Fibroblast of lung (primary cell): ENCODE data around the gene IGBP1. TPM values are rescaled to one million over a fixed set of nuclear protein-coding genes. Genes with fewer than 3 reads are reported as not detected.

Experiments
- DNase-seq, 2 donors: peaks; one replicate each; pipeline versions ENCODE4 v3.0.0 to v3.0.0-alpha.2; 2010; ENCODE audit warnings: low read depth in 2 of 2
- H2AFZ ChIP-seq: 2 replicates; pipeline ENCODE4 v1.5.1; 2012; ENCODE audit warnings: low read length, control low read depth, inconsistent platforms
- H3K27ac ChIP-seq: 2 replicates; pipeline ENCODE4 v1.5.1; 2011; ENCODE audit warnings: low read length, control low read depth; ENCODE audit not compliant: insufficient read depth
- H3K27me3 ChIP-seq: 2 replicates; pipeline ENCODE4 v1.5.1; 2011; ENCODE audit warnings: mild to moderate bottlenecking, low read length; ENCODE audit not compliant: control insufficient read depth, insufficient read depth
- H3K36me3 ChIP-seq: 2 replicates; pipeline ENCODE4 v1.5.1; 2011; ENCODE audit warnings: low read length; ENCODE audit not compliant: control insufficient read depth, insufficient read depth
- H3K4me1 ChIP-seq: 2 replicates; pipeline ENCODE4 v1.5.1; 2011; ENCODE audit warnings: low read length; ENCODE audit not compliant: control insufficient read depth, insufficient read depth; ENCODE audit errors: extremely low read depth
- H3K4me2 ChIP-seq: 2 replicates; pipeline ENCODE4 v1.5.1; 2011; ENCODE audit warnings: low read length, control low read depth; ENCODE audit not compliant: insufficient read depth; ENCODE audit errors: extremely low read depth
- H3K4me3 ChIP-seq, 4 experiments: fragments of 200-600 bp in 1 of 4; sonication (generic) in 1 of 4; replicated peaks in 1 of 4; 2 replicates each; pipeline ENCODE4 v1.5.1; 2011 to 2016; ENCODE audit warnings: low read length in 4 of 4, low read depth in 3 of 4, mild to moderate bottlenecking in 3 of 4, control low read depth in 2 of 4, inconsistent platforms in 1 of 4, mixed read lengths in 1 of 4; ENCODE audit not compliant: insufficient read depth in 1 of 4; ENCODE audit errors: control extremely low read depth in 1 of 4
- H3K79me2 ChIP-seq: 2 replicates; pipeline ENCODE4 v1.5.1; 2012; ENCODE audit warnings: mild to moderate bottlenecking, low read length, inconsistent platforms; ENCODE audit not compliant: control insufficient read depth, insufficient read depth
- H3K9ac ChIP-seq: 2 replicates; pipeline ENCODE4 v1.5.1; 2011; ENCODE audit warnings: mild to moderate bottlenecking, low read length, control low read depth; ENCODE audit not compliant: insufficient read depth
- H3K9me3 ChIP-seq: 2 replicates; pipeline ENCODE4 v1.5.1; 2012; ENCODE audit warnings: low read depth, low read length; ENCODE audit not compliant: control insufficient read depth, insufficient read depth
- H4K20me1 ChIP-seq: 2 replicates; pipeline ENCODE4 v1.5.1; 2011; ENCODE audit warnings: low read length; ENCODE audit not compliant: control insufficient read depth, insufficient read depth; ENCODE audit errors: extremely low read depth
- CTCF ChIP-seq, 2 donors: IDR thresholded peaks in 1 of 2; conservative IDR thresholded peaks in 1 of 2; 1 replicate in 1 of 2; 2 replicates in 1 of 2; pipeline ENCODE4 v1.5.1; 2011 to 2012; ENCODE audit warnings: low read length in 2 of 2, control low read depth in 1 of 2, inconsistent platforms in 1 of 2, low read depth in 1 of 2, mild to moderate bottlenecking in 1 of 2
- EZH2 ChIP-seq: IDR thresholded peaks from 2 replicates; pipeline ENCODE4 v1.5.1; 2012; ENCODE audit warnings: low read length, control low read depth, mild to moderate bottlenecking; ENCODE audit errors: missing control alignments
- polyA plus RNA-seq, 2 donors: library from polyadenylated mRNA; depleted of rRNA in 1 of 2; stranded (reverse) in 1 of 2; unstranded in 1 of 2; fragments of >200 nt; gene quantifications; 2 replicates each; pipeline ENCODE4 v1.2.1, GENCODE V29; 2011 to 2012; ENCODE audit warnings: missing spikeins in 1 of 2
- total RNA-seq: library from RNA; depleted of rRNA; stranded (reverse); fragments of >200 nt; gene quantifications from 2 replicates; pipeline ENCODE4 v1.2.1, GENCODE V29; 2014

Gene IGBP1
- total and polyA plus RNA-seq, 2 donors (not counting 1 experiment from before 2014, with no cell fraction given) = 67.2 to 81.1 TPM

- Histone ChIP-seq H3K36me3 (no peaks in the 10 kb centered on the region), H3K4me2 (peak overlapping the region; percentile 87), H3K27me3 (no peaks in the 10 kb centered on the region), H3K27ac (peak overlapping the region; percentile 95), H3K79me2 (peaks cover 18% of the 10 kb centered on the region), H3K4me1 (peaks cover 6% of the 10 kb centered on the region), H3K9me3 (no peaks in the 10 kb centered on the region), H3K9ac (no peak overlapping the region), H4K20me1 (no peaks in the 10 kb centered on the region), H2AFZ (peak overlapping the region; percentile 43), H3K4me3 (peak overlapping the region; percentile 60 to 98 (median 74))
- TF ChIP-seq EZH2 = no peak
- no peak for TF ChIP-seq CTCF (conservative IDR thresholded peaks at IDR 0.05 in 1 of 2, IDR thresholded peaks at IDR 0.05 in 1 of 2; ENCODE audit: low read depth in 1 of 2, low read length in 2 of 2)
- peak in 1 of 2 donors; percentile 7 for DNase-seq
Measured at GRCh38 chrX:70132877-70133302, 357 bp upstream of the IGBP1 start.

GRCh38 chrX:70134116-70134477 is 850 bp downstream of the IGBP1 start:
- H3K4me3 ChIP-seq = peak overlapping the region; percentile 60 to 98 (median 74)
- TF ChIP-seq CTCF (conservative IDR thresholded peaks at IDR 0.05 in 1 of 2, IDR thresholded peaks at IDR 0.05 in 1 of 2; ENCODE audit: low read depth in 1 of 2, low read length in 2 of 2) = no peak
- no peak for TF ChIP-seq EZH2
- no peaks in the 10 kb centered on the region for H3K27me3 ChIP-seq
- H3K4me1 ChIP-seq = peaks cover 6% of the 10 kb centered on the region
- H3K9ac ChIP-seq = peak overlapping the region; percentile 76
- no peaks in the 10 kb centered on the region for H3K36me3 ChIP-seq
- peak overlapping the region; percentile 73 for H2AFZ ChIP-seq
- no peaks in the 10 kb centered on the region for H3K9me3 ChIP-seq
- peak overlapping the region; percentile 84 for H3K4me2 ChIP-seq
- H3K79me2 ChIP-seq = peaks cover 18% of the 10 kb centered on the region
- H3K27ac ChIP-seq = peak overlapping the region; percentile 95
- no peaks in the 10 kb centered on the region for H4K20me1 ChIP-seq
- DNase-seq = peak; percentile 15 to 34

GRCh38 chrX:70138622-70139021 is 5.4 kb downstream of the IGBP1 start:
- Histone ChIP-seq H3K9ac (no peak overlapping the region), H3K4me2 (no peak overlapping the region), H3K4me3 (no peak overlapping the region), H3K27ac (no peak overlapping the region), H3K36me3 (no peaks in the 10 kb centered on the region), H3K9me3 (no peaks in the 10 kb centered on the region), H3K79me2 (peaks cover 18% of the 10 kb centered on the region), H3K27me3 (no peaks in the 10 kb centered on the region), H4K20me1 (no peaks in the 10 kb centered on the region), H3K4me1 (peaks cover 6% of the 10 kb centered on the region), H2AFZ (no peak overlapping the region)
- no peak for DNase-seq
- TF ChIP-seq EZH2 (no peak), CTCF (conservative IDR thresholded peaks at IDR 0.05 in 1 of 2, IDR thresholded peaks at IDR 0.05 in 1 of 2; ENCODE audit: low read depth in 1 of 2, low read length in 2 of 2) (no peak)
